ENCODE data around the gene NRSN2.

DNA sequence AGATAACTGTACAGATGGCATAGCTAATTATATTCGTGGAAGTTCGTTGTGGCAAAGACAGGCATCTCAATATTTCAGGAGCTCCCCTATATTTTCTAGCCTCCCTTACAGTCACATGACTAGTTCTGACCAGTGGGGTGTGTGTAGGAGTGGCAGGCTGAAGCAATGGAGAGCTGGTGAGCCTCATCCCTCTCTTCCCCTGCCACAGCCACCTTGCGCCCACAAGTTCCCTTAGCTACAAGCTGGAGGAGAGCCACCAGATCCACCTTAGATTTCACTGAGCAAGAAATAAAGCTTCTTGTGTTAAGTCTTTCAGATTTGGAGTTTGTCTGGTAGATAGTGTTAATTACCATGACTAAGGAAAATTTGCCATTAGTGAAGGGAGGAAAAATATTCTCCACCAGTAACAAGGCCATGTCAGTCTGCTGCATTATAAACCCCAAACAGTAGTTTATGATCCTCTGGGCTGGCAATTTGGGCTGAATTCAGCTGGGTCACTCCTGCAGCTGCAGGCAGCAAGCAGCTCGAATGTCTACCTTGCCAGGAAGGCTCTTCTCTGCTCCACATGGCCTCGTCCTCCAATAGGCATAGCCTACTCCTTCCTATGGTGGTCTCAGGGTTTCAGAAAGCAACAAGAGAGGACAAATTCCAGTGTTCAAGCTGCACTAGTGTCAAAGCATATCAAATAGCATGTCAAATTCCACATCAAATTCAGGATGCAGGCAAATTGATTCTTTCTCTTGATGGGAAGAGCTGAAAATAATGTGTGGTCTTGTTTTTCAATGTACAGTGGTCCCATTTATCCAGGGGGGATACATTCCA is 53.8 kb downstream of the NRSN2 start:
- no peak for TF ChIP-seq EZH2 (IDR thresholded peaks at IDR 0.05)
- no peak for TF ChIP-seq POLR2AphosphoS5 (IDR thresholded peaks at IDR 0.05; ENCODE audit: borderline replicate concordance, low read depth, low read length)
- TF ChIP-seq FOXP2 (optimal IDR thresholded peaks at IDR 0.05; ENCODE audit: control extremely low read depth, extremely low read length, insufficient read depth) = no peak
